Mesothelial cell of epicardium (in vitro differentiated cells): ENCODE results near the gene MITF. TPM values are rescaled to one million over a fixed set of nuclear protein-coding genes. Genes with fewer than 3 reads are reported as not detected.

Source experiments
- DNase-seq, 2 experiments: peaks; one replicate each; pipeline ENCODE4 v3.0.0; 2021; ENCODE audit warnings: low spot score in 2 of 2; ENCODE audit not compliant: unreplicated experiment in 2 of 2
- H3K27ac Mint-ChIP-seq: 2 replicates; pipeline ENCODE4 v1.8.0; 2021; ENCODE audit warnings: mixed read lengths
- H3K27me3 Mint-ChIP-seq: 2 replicates; pipeline ENCODE4 v1.8.0; 2021; ENCODE audit warnings: low read depth, mixed read lengths
- H3K36me3 Mint-ChIP-seq: 2 replicates; pipeline ENCODE4 v1.8.0; 2021; ENCODE audit warnings: mixed read lengths
- H3K4me1 Mint-ChIP-seq: 2 replicates; pipeline ENCODE4 v1.8.0; 2021; ENCODE audit warnings: mixed read lengths
- H3K4me3 Mint-ChIP-seq: 2 replicates; pipeline ENCODE4 v1.8.0; 2021; ENCODE audit warnings: mild to moderate bottlenecking, moderate library complexity, mixed read lengths
- H3K9me3 Mint-ChIP-seq: 2 replicates; pipeline ENCODE4 v1.8.0; 2021; ENCODE audit warnings: mixed read lengths
- CTCF ChIP-seq: fragments of 200-600 bp; sonication (generic); IDR thresholded peaks from one replicate; pipeline ENCODE4 v1.5.0; 2021; ENCODE audit warnings: antibody characterized with exemption; ENCODE audit not compliant: unreplicated experiment
- total RNA-seq: library from RNA; stranded (reverse); gene quantifications from 3 replicates; pipeline ENCODE4 v1.2.1, GENCODE V29; 2021

Gene MITF
- total RNA-seq, 1 donor from 2014 or later, result 7.0 TPM

GRCh38 chr3:69926385-69926784, 187.1 kb downstream of the MITF start:
- Mint-ChIP-seq H3K4me1 (no peaks in the 10 kb centered on the region), H3K9me3 (no peaks in the 10 kb centered on the region), H3K4me3 (no peak overlapping the region), H3K27ac (no peak overlapping the region), H3K36me3 (no peaks in the 10 kb centered on the region), H3K27me3 (peaks cover 19% of the 10 kb centered on the region)
- TF ChIP-seq CTCF, result no peak
- DNase-seq, result no peak

GRCh38 chr3:69927571-69927970, 188.3 kb downstream of the MITF start:
- Mint-ChIP-seq H3K27me3 (peaks cover 15% of the 10 kb centered on the region), H3K4me1 (no peaks in the 10 kb centered on the region), H3K9me3 (no peaks in the 10 kb centered on the region), H3K36me3 (no peaks in the 10 kb centered on the region), H3K27ac (no peak overlapping the region), H3K4me3 (no peak overlapping the region)
- DNase-seq, result no peak
- TF ChIP-seq CTCF, result no peak

GRCh38 chr3:69929019-69929418, 189.8 kb downstream of the MITF start:
- no peak for TF ChIP-seq CTCF
- H3K27me3 Mint-ChIP-seq, result peaks cover 15% of the 10 kb centered on the region
- H3K4me1 Mint-ChIP-seq, result no peaks in the 10 kb centered on the region
- H3K4me3 Mint-ChIP-seq, result no peak overlapping the region
- H3K27ac Mint-ChIP-seq, result no peak overlapping the region
- no peak for DNase-seq
- no peaks in the 10 kb centered on the region for H3K9me3 Mint-ChIP-seq
- no peaks in the 10 kb centered on the region for H3K36me3 Mint-ChIP-seq

GRCh38 chr3:69930564-69930963, 191.3 kb downstream of the MITF start:
- Mint-ChIP-seq H3K9me3 (no peaks in the 10 kb centered on the region), H3K4me3 (no peak overlapping the region), H3K36me3 (no peaks in the 10 kb centered on the region), H3K27me3 (peaks cover 15% of the 10 kb centered on the region), H3K4me1 (no peaks in the 10 kb centered on the region), H3K27ac (no peak overlapping the region)
- DNase-seq, result no peak
- TF ChIP-seq CTCF, result no peak

GRCh38 chr3:69932087-69932486, 192.8 kb downstream of the MITF start:
- H3K27me3 Mint-ChIP-seq, result peaks cover 15% of the 10 kb centered on the region
- DNase-seq, result no peak

More at GRCh38 chr3:69932087-69932486, 192.8 kb downstream of the MITF start:
- no peak overlapping the region for H3K4me3 Mint-ChIP-seq
- H3K9me3 Mint-ChIP-seq, result no peaks in the 10 kb centered on the region
- no peak overlapping the region for H3K27ac Mint-ChIP-seq
- H3K4me1 Mint-ChIP-seq, result no peaks in the 10 kb centered on the region
- TF ChIP-seq CTCF, result no peak
- no peaks in the 10 kb centered on the region for H3K36me3 Mint-ChIP-seq
